ENCODE results near the gene PECR. TPM values are rescaled to one million over a fixed set of nuclear protein-coding genes. Genes with fewer than 3 reads are reported as not detected.

Gene PECR
- total and polyA plus RNA-seq, 10 of the 15 experiments (the other 5 are each of a cell fraction or from before 2014, with no cell fraction given): 7.6 to 37.4 (median 25.7) TPM

DNA sequence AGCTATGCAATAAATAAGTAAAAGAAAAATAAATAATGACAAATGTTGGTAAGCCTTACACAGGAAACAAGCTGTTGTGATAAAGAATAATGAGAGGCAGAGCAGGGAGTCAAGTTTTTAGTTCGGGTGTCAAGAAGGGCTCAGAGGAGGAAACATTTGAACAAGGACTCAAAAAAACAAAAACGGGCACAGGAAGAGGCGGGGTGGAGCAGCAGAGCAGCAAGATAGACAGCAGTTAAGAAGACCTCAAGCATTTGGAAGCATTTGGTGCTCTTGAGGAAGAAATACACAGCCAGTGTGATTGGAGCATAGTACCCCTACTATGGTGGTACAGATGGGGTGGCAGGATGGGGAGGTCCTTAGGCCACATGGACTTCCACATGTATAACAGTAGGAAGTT is 2.9 kb upstream of the PECR start:
- no peak for DNase-seq (ENCODE audit: low read depth, low spot score)
- no TSS peak for BruUV-seq (replicated peaks)
- intact Hi-C loops (cut with micrococcal nuclease; ENCODE audit: unreplicated experiment): no loop called here
- peak overlapping the region; percentile 49; the same call in 1 of the 2 replicates for H3K4me2 ChIP-seq (ENCODE audit: control insufficient read depth, insufficient read depth)
- ATAC-seq: no peak
- no peaks in the 10 kb centered on the region for H4K20me1 ChIP-seq (ENCODE audit: control insufficient read depth, insufficient read depth)
- TF ChIP-seq, protein P1, sequence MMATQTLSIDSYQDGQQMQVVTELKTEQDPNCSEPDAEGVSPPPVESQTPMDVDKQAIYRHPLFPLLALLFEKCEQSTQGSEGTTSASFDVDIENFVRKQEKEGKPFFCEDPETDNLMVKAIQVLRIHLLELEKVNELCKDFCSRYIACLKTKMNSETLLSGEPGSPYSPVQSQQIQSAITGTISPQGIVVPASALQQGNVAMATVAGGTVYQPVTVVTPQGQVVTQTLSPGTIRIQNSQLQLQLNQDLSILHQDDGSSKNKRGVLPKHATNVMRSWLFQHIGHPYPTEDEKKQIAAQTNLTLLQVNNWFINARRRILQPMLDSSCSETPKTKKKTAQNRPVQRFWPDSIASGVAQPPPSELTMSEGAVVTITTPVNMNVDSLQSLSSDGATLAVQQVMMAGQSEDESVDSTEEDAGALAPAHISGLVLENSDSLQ (IDR thresholded peaks at IDR 0.05): peak; percentile 34; the same call in 1 of the 2 replicates
- no peak for TF ChIP-seq ZSCAN29 (IDR thresholded peaks at IDR 0.05)
- no peak overlapping the region for H3K9ac ChIP-seq (ENCODE audit: control insufficient read depth, insufficient read depth, low read length)
- H3K79me2 ChIP-seq (ENCODE audit: control insufficient read depth, insufficient read depth, low read length): peaks cover 2% of the 10 kb centered on the region; the same call in 1 of the 2 replicates
- FAIRE-seq: no peak
- H3K27me3 ChIP-seq (replicated peaks in 1 of 2; ENCODE audit: control insufficient read depth in 2 of 2, insufficient read depth in 2 of 2, low read length in 1 of 2): no peaks in the 10 kb centered on the region
- RAD21 ChIA-PET (ENCODE audit: unreplicated experiment): interaction anchor here (0.8 to 2.1 kb wide), 3 partner anchors 18 to 66 kb away, joined by 3 to 9 read pairs (median 3); no protein-coding TSS in a partner anchor
- 24% methylated on average over 3 of the region's 3 CpGs for WGBS (ENCODE audit: insufficient coverage, insufficient replicate concordance, low lambda C conversion rate, missing lambda C conversion rate)
- POLR2A ChIA-PET: interaction anchor here (0.6 to 6.2 kb wide), 4 partner anchors 9 to 40 kb away, joined by 4 to 42 read pairs (median 5); partner anchors contain the start of gene XRCC5
- H3K27ac ChIP-seq (ENCODE audit: control insufficient read depth, insufficient read depth): no peak overlapping the region
- CTCF ChIA-PET: interaction anchor here (0.7 to 2.7 kb wide), 10 partner anchors 9 to 195 kb away, joined by 3 to 17 read pairs (median 4); partner anchors contain the start of gene XRCC5
- in situ Hi-C loops (cut with MboI): no loop called here
- H3K4me3 ChIP-seq: no peak overlapping the region
- H3K4me1 ChIP-seq (ENCODE audit: control insufficient read depth, insufficient read depth, low read length): peaks cover 11% of the 10 kb centered on the region
- no peaks in the 10 kb centered on the region; the same call in 2 of the 3 replicates for H3K9me3 ChIP-seq (replicated peaks; ENCODE audit: control insufficient read depth, insufficient read depth, low read length)
- H2AFZ ChIP-seq (ENCODE audit: control insufficient read depth, low read depth, low read length): peak overlapping the region; percentile 29
- H3K36me3 ChIP-seq (ENCODE audit: control insufficient read depth in 2 of 2, insufficient read depth in 2 of 2, low read length in 1 of 2): no peaks in the 10 kb centered on the region
- SMC1A ChIA-PET (ENCODE audit: uncharacterized antibody, unreplicated experiment): interaction anchor here (1.1 to 4.1 kb wide), 9 partner anchors 9 to 69 kb away, joined by 3 to 34 read pairs (median 6); partner anchors contain the start of gene XRCC5

DNA sequence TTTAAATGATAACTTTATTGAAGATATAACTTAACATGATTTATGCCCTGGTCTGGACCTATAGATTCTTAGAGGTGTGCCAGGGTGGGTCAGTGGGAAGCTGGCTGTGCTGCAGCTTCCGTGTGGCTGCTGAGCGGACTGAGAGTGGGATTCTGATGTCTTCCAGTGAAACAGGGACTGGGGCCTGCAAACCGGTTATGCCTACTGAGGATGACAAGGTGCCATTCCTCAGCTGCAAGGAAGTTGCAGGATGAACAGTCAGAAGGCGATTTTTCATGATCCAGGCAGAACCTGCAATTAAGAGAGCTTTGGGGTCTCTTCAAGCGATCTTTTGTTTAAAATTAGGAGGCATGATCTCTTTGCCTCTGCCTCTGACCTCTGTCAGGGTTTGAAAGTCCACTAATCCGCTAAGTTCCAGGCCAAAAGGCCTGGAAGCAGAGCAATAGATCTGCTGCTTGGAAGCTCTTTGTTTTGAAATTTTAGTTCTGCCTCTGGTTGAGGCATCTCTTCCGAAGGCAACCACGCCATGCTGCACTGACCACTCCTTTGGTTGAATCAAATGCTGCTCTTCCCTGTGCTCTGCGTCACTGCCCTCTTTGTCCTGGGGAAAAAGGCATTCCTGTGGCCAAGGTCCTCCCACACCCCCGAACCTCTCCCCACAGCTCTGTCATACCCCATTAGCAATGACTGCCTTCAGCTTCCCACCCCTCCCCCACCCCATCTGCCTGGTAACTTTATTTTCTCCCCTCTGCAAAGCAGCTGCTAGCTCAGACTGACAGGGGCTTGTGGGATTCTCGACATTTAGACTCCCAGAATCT is 2.1 kb upstream of the PECR start:
- TF ChIP-seq, protein P2, sequence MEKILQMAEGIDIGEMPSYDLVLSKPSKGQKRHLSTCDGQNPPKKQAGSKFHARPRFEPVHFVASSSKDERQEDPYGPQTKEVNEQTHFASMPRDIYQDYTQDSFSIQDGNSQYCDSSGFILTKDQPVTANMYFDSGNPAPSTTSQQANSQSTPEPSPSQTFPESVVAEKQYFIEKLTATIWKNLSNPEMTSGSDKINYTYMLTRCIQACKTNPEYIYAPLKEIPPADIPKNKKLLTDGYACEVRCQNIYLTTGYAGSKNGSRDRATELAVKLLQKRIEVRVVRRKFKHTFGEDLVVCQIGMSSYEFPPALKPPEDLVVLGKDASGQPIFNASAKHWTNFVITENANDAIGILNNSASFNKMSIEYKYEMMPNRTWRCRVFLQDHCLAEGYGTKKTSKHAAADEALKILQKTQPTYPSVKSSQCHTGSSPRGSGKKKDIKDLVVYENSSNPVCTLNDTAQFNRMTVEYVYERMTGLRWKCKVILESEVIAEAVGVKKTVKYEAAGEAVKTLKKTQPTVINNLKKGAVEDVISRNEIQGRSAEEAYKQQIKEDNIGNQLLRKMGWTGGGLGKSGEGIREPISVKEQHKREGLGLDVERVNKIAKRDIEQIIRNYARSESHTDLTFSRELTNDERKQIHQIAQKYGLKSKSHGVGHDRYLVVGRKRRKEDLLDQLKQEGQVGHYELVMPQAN (conservative IDR thresholded peaks at IDR 0.05): no peak
- TF ChIP-seq BHLHE40 (IDR thresholded peaks at IDR 0.05; ENCODE audit: borderline replicate concordance in 1 of 2, low read depth in 2 of 2, low read length in 1 of 2) (no peak), SIN3A (IDR thresholded peaks at IDR 0.05; ENCODE audit: low read depth, low read length) (no peak), ZNF24 (IDR thresholded peaks at IDR 0.05) (no peak)
- no peak for FAIRE-seq
- no peak overlapping the region for H3K27ac ChIP-seq (ENCODE audit: control insufficient read depth, insufficient read depth)
- no peak overlapping the region for H3K9ac ChIP-seq (ENCODE audit: control insufficient read depth, insufficient read depth, low read length)
- no peaks in the 10 kb centered on the region for H3K36me3 ChIP-seq (ENCODE audit: control insufficient read depth in 2 of 2, insufficient read depth in 2 of 2, low read length in 1 of 2)
- no peaks in the 10 kb centered on the region for H3K27me3 ChIP-seq (replicated peaks in 1 of 2; ENCODE audit: control insufficient read depth in 2 of 2, insufficient read depth in 2 of 2, low read length in 1 of 2)
- intact Hi-C loops (cut with micrococcal nuclease; ENCODE audit: unreplicated experiment) (no loop called here), in situ Hi-C loops (cut with MboI) (no loop called here)
- 81% methylated on average over 11 of the region's 11 CpGs for WGBS (ENCODE audit: insufficient coverage, insufficient replicate concordance, low lambda C conversion rate, missing lambda C conversion rate)
- ChIA-PET CTCF (interaction anchor here (0.6 to 2.7 kb wide), 12 partner anchors 8 to 196 kb away, joined by 3 to 17 read pairs (median 4); partner anchors contain the start of gene XRCC5), SMC1A (ENCODE audit: uncharacterized antibody, unreplicated experiment) (interaction anchor here (0.6 to 4.1 kb wide), 13 partner anchors 10 to 1142 kb away, joined by 3 to 34 read pairs (median 5); partner anchors contain the start of gene XRCC5), POLR2A (interaction anchor here (0.6 to 6.2 kb wide), 6 partner anchors 8 to 78 kb away, joined by 3 to 42 read pairs (median 5); partner anchors contain the start of gene XRCC5), RAD21 (ENCODE audit: unreplicated experiment) (interaction anchor here (0.8 to 2.1 kb wide), 4 partner anchors 18 to 65 kb away, joined by 3 to 9 read pairs (median 3); no protein-coding TSS in a partner anchor)
- no peak overlapping the region for H2AFZ ChIP-seq (ENCODE audit: control insufficient read depth, low read depth, low read length)
- H3K79me2 ChIP-seq (ENCODE audit: control insufficient read depth, insufficient read depth, low read length): peaks cover 4% of the 10 kb centered on the region
- no peak for DNase-seq (ENCODE audit: low read depth, low spot score)
- no peaks in the 10 kb centered on the region for H4K20me1 ChIP-seq (ENCODE audit: control insufficient read depth, insufficient read depth)
- BruUV-seq (replicated peaks): no TSS peak
- peak overlapping the region; percentile 7; the same call in 1 of the 2 replicates for H3K4me2 ChIP-seq (ENCODE audit: control insufficient read depth, insufficient read depth)
- no peak for ATAC-seq
- H3K4me1 ChIP-seq (ENCODE audit: control insufficient read depth, insufficient read depth, low read length): peaks cover 9% of the 10 kb centered on the region; the same call in 1 of the 2 replicates
- H3K4me3 ChIP-seq: no peak overlapping the region
- H3K9me3 ChIP-seq (replicated peaks; ENCODE audit: control insufficient read depth, insufficient read depth, low read length): no peaks in the 10 kb centered on the region

Measured in GM12878 (cell line).